Prostate gland (tissue), 2 donors: Measurements from ENCODE around the gene C10orf53. TPM values are rescaled to one million over a fixed set of nuclear protein-coding genes. Genes with fewer than 3 reads are reported as not detected.

Experiments used
- DNase-seq: peaks from one replicate; pipeline ENCODE4 v3.0.0-alpha.2; 2019; ENCODE audit warnings: low spot score
- H3K27ac ChIP-seq, 2 donors: fragments of 200-600 bp; sonication (generic); 2 replicates each; pipeline ENCODE4 v1.5.1; 2017 to 2019
- H3K27me3 ChIP-seq: fragments of 200-600 bp; sonication (generic); replicated peaks from 2 replicates; pipeline ENCODE4 v1.5.1; 2019; ENCODE audit not compliant: insufficient read depth
- H3K36me3 ChIP-seq, 2 donors: fragments of 200-600 bp; sonication (generic); 1 replicate in 1 of 2; 2 replicates in 1 of 2; pipeline versions ENCODE4 v1.5.1 to v1.8.1; 2017 to 2019
- H3K4me1 ChIP-seq: fragments of 200-600 bp; sonication (generic); replicated peaks from 2 replicates; pipeline ENCODE4 v1.5.1; 2019
- H3K4me3 ChIP-seq, 2 donors: fragments of 200-600 bp; sonication (generic); 2 replicates each; pipeline ENCODE4 v1.5.1; 2017 to 2019
- H3K9me3 ChIP-seq: fragments of 200-600 bp; sonication (generic); 2 replicates; pipeline ENCODE4 v1.5.1; 2017
- CTCF ChIP-seq, 4 experiments: fragments of 200-600 bp in 2 of 4; fragments of 450-650 bp in 2 of 4; sonication (generic) in 2 of 4; IDR thresholded peaks; 1 replicate in 3 of 4; 2 replicates in 1 of 4; pipeline ENCODE4 v1.5.1; 2016 to 2019; ENCODE audit warnings: antibody characterized with exemption in 4 of 4, mild to moderate bottlenecking in 2 of 4, moderate library complexity in 2 of 4
- POLR2A ChIP-seq: fragments of 450-650 bp; IDR thresholded peaks from one replicate; pipeline ENCODE4 v1.6.1; 2016; ENCODE audit warnings: antibody characterized with exemption, mild to moderate bottlenecking
- POLR2AphosphoS5 ChIP-seq: sonication (generic); formaldehyde crosslinking; IDR thresholded peaks from one replicate; pipeline ENCODE4 v1.6.1; 2017; ENCODE audit warnings: antibody characterized with exemption
- WGBS: methylation state at CpG from one replicate; pipeline ENCODE4 v1.1.5; 2018; 5-methylcytosine and 5-hydroxymethylcytosine counted together
- intact Hi-C: fragments of 100-400 bp; cut with DNase I; formaldehyde crosslinking; loops from one replicate; pipeline ENCODE4 v1.14.2; 2022
- total RNA-seq, 2 donors: library from RNA; depleted of rRNA; stranded (reverse); fragments of >200 nt; gene quantifications; one replicate each; pipeline ENCODE4 v1.1.0, GENCODE V29; 2016

Gene C10orf53
- total RNA-seq, 2 donors from 2014 or later: 1.5 TPM; not detected in 1

- TF ChIP-seq CTCF (IDR thresholded peaks at IDR 0.05): no peak
- TF ChIP-seq POLR2AphosphoS5: no peak
- no peak for TF ChIP-seq POLR2A
- Histone ChIP-seq H3K4me3 (no peak overlapping the region), H3K36me3 (no peaks in the 10 kb centered on the region), H3K4me1 (no peaks in the 10 kb centered on the region), H3K27ac (no peak overlapping the region), H3K9me3 (no peaks in the 10 kb centered on the region), H3K27me3 (no peaks in the 10 kb centered on the region)
- WGBS: 94% methylated on average over 2 of the region's 2 CpGs
- intact Hi-C loops: no loop called here
- no peak for DNase-seq
These were observed 3.4 kb downstream of the C10orf53 start for GRCh38 chr10:49682879-49683278.

GRCh38 chr10:49686651-49687050 is 7.2 kb downstream of the C10orf53 start:
- TF ChIP-seq CTCF (IDR thresholded peaks at IDR 0.05) (no peak), POLR2AphosphoS5 (no peak), POLR2A (no peak)
- DNase-seq: no peak
- Histone ChIP-seq H3K4me1 (no peaks in the 10 kb centered on the region), H3K36me3 (no peaks in the 10 kb centered on the region), H3K9me3 (no peaks in the 10 kb centered on the region), H3K4me3 (no peak overlapping the region), H3K27ac (no peak overlapping the region), H3K27me3 (peaks cover 3% of the 10 kb centered on the region)
- 42% methylated on average over 4 of the region's 4 CpGs for WGBS
- intact Hi-C loops: no loop called here

- intact Hi-C loops: no loop called here
- Histone ChIP-seq H3K27ac (no peak overlapping the region), H3K9me3 (no peaks in the 10 kb centered on the region), H3K4me1 (no peaks in the 10 kb centered on the region), H3K4me3 (no peak overlapping the region), H3K36me3 (no peaks in the 10 kb centered on the region), H3K27me3 (peaks cover 3% of the 10 kb centered on the region)
- TF ChIP-seq POLR2AphosphoS5: no peak
- TF ChIP-seq CTCF (IDR thresholded peaks at IDR 0.05): no peak
- no peak for DNase-seq
- WGBS: 17% methylated on average over 8 of the region's 8 CpGs
These were observed 8.9 kb downstream of the C10orf53 start for GRCh38 chr10:49688261-49688846.

- intact Hi-C loops: no loop called here
- H3K4me3 ChIP-seq: no peak overlapping the region
- no peaks in the 10 kb centered on the region for H3K9me3 ChIP-seq
- no peak for DNase-seq
- TF ChIP-seq POLR2A: no peak
- 24% methylated on average over 7 of the region's 7 CpGs for whole genome bisulfite sequencing
- peaks cover 3% of the 10 kb centered on the region for H3K27me3 ChIP-seq
- H3K27ac ChIP-seq: no peak overlapping the region
- no peaks in the 10 kb centered on the region for H3K4me1 ChIP-seq
- H3K36me3 ChIP-seq: no peaks in the 10 kb centered on the region
These were observed 9.5 kb downstream of the C10orf53 start for GRCh38 chr10:49688920-49689319.

GRCh38 chr10:49689882-49690510 is 10.5 kb downstream of the C10orf53 start:
- intact Hi-C loops: no loop called here
- Histone ChIP-seq H3K9me3 (no peaks in the 10 kb centered on the region), H3K36me3 (no peaks in the 10 kb centered on the region), H3K27ac (no peak overlapping the region), H3K4me3 (no peak overlapping the region), H3K27me3 (peaks cover 3% of the 10 kb centered on the region), H3K4me1 (no peaks in the 10 kb centered on the region)
- no peak for DNase-seq
- TF ChIP-seq POLR2AphosphoS5 (no peak), POLR2A (no peak), CTCF (IDR thresholded peaks at IDR 0.05) (no peak)
- WGBS: 28% methylated on average over 12 of the region's 12 CpGs
